Measurements from ENCODE around the gene CRTC2.

- TF ChIP-seq CTCF (IDR thresholded peaks at IDR 0.05) (no peak), TCF7L2 (IDR thresholded peaks at IDR 0.05; ENCODE audit: low read depth, low read length) (no peak), POLR2AphosphoS5 (IDR thresholded peaks at IDR 0.05; ENCODE audit: low read depth, low read length) (no peak)
These were observed 3.6 kb downstream of the CRTC2 start for GRCh38 chr1:153954826-153955225.
